NCI-H526 treated with DMSO at 0.1 percent for 48 hours (cell line): ENCODE results near the gene IL1RL1.
"Not testable (repeated sequence)": the region's sequence is repeated elsewhere in the genome, so short reads cannot be mapped to it uniquely, and the experiment has no call there.

Experiments
- DNase-seq: peaks from one replicate; lab custom pipeline; 2025; lab: John Stamatoyannopoulos, UW

IL1RL1 gene

GRCh38 chr2:102294802-102295489 is 16.4 kb upstream of the IL1RL1 start:
- DNase-seq, result no peak

- DNase-seq, result no peak
Observed at GRCh38 chr2:102295566-102295965, 15.8 kb upstream of the IL1RL1 start.

GRCh38 chr2:102296449-102296848 is 14.9 kb upstream of the IL1RL1 start:
- no peak for DNase-seq

GRCh38 chr2:102297891-102298290 is 13.5 kb upstream of the IL1RL1 start:
- no peak for DNase-seq

- DNase-seq, result no peak
Observed at GRCh38 chr2:102301867-102302362, 9.4 kb upstream of the IL1RL1 start.

- no peak for DNase-seq
Observed at GRCh38 chr2:102302458-102302857, 8.9 kb upstream of the IL1RL1 start.

GRCh38 chr2:102303589-102303988 is 7.8 kb upstream of the IL1RL1 start:
- DNase-seq, result no peak

- DNase-seq, result no peak
Observed at GRCh38 chr2:102304268-102304667, 7.1 kb upstream of the IL1RL1 start.

- DNase-seq, result no peak
Observed at GRCh38 chr2:102304711-102305611, 6.4 kb upstream of the IL1RL1 start.

GRCh38 chr2:102306125-102306524 is 5.2 kb upstream of the IL1RL1 start:
- no peak for DNase-seq

- DNase-seq, result no peak
Observed at GRCh38 chr2:102313025-102313424, 1.7 kb downstream of the IL1RL1 start.

GRCh38 chr2:102313471-102313870 is 2.1 kb downstream of the IL1RL1 start:
- DNase-seq, result no peak

- DNase-seq, result no peak
Observed at GRCh38 chr2:102313950-102314349, 2.6 kb downstream of the IL1RL1 start.

GRCh38 chr2:102315921-102316320 is 4.6 kb downstream of the IL1RL1 start:
- DNase-seq, result no peak

- no peak for DNase-seq
Observed at GRCh38 chr2:102317715-102318114, 6.4 kb downstream of the IL1RL1 start.

GRCh38 chr2:102318437-102318836 is 7.1 kb downstream of the IL1RL1 start:
- DNase-seq, result no peak

GRCh38 chr2:102321941-102322719 is 10.8 kb downstream of the IL1RL1 start:
- DNase-seq, result no peak

- DNase-seq, result not testable (repeated sequence)
Observed at GRCh38 chr2:102324914-102325313, 13.6 kb downstream of the IL1RL1 start.

GRCh38 chr2:102331311-102331980 is 20.1 kb downstream of the IL1RL1 start:
- no peak for DNase-seq

- DNase-seq, result no peak
Observed at GRCh38 chr2:102334486-102334885, 23.1 kb downstream of the IL1RL1 start.

GRCh38 chr2:102335871-102336366 is 24.6 kb downstream of the IL1RL1 start:
- DNase-seq, result no peak
